Stimulated activated CD4-positive, alpha-beta T cell treated with anti-CD3 and anti-CD28 coated beads, TNF-alpha, amount 100 ng/mL, for 48 hours (primary cell): ENCODE data around the gene ZFPL1.
"Not testable (repeated sequence)": the region's sequence is repeated elsewhere in the genome, so short reads cannot be mapped to it uniquely, and the experiment has no call there.

Experiments
- DNase-seq, 3 donors: peaks; one replicate each; pipeline ENCODE4 v3.0.0-alpha.2; 2020; ENCODE audit warnings: low read depth in 3 of 3

Gene ZFPL1

GRCh38 chr11:65114538-65115171 is 30.6 kb downstream of the ZFPL1 start:
- no peak for DNase-seq

DNA sequence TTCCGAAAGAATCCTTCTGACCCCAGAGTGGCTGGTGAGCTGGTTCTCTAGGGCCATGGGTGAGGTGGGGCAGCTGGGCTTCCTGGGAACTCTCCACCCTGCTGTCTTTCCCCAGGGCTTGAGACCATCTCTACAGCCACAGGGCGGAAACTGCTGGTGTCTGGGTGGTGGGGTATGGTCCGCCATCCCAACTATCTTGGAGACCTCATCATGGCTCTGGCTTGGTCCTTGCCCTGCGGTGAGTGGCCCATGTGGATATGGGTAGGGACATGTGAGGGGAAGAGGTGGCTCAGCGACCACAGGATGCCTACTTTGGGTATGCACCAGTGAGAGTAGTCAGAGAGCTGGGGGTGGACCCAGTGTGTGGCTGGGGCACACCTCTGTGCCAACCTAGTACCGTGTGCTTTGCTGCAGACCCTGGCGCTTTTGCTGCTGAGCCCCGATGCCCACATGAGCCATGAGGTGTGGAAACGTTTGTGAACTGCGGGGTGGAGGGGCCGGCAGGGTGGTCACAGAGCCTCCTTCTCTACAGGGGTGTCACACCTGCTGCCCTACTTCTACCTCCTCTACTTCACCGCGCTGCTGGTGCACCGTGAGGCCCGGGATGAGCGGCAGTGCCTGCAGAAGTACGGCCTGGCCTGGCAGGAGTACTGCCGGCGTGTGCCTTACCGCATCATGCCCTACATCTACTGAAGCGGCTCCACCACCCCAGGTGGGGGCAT is 31.5 kb downstream of the ZFPL1 start:
- DNase-seq = no peak

DNA sequence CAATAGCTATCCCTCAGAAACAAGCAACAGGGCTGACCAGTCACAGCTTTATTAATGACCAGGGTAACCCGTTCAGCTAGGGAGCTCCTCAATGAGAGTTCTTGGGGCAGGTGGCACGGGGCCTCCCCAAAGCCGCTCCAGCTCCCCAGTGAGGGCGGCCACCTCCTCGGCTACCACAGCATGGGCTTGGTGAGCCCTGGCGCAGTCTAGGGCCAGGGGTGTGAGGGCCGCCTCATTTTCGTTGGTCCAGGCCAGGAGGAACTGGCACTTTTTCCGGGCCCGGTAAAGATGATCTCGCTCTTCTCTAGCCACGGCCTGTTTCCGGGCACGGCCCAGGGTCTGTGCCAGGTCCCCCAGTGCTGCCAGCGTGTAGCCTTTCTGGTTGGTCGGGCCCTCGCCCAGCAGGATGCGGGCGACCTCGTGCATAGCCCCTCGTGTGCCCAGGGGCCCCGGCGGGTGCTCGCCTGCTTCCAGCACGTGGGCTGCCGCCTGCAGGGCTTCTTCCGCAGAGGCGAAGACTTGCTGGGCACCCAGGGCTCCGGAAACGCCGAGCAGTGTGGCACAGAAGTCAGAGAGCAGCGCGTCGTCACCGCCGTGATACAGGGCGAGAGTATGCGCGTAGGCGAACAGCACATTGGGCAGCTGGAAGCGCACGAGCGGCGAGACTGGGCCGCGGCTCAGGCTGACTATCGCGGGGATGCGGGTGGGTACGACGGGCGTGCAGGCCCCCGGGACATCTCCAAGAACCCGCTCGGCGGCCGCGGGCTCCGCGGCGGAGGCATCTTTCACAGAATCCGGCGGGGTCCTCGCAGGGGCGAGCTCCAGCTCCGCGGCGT is 32.6 kb downstream of the ZFPL1 start:
- peak in 2 of 3 donors; percentile 55 to 63 for DNase-seq

- peak; percentile 100 for DNase-seq
These were observed 33.4 kb downstream of the ZFPL1 start, which contains the start of gene ZNHIT2 for GRCh38 chr11:65117206-65118096. TSS of gene ZNHIT2 (minus strand) at chr11:65117701. CDS start at chr11:65117653, 48 bp downstream.

- DNase-seq = no peak
These were observed 34.2 kb downstream of the ZFPL1 start for GRCh38 chr11:65118097-65118837.

DNA sequence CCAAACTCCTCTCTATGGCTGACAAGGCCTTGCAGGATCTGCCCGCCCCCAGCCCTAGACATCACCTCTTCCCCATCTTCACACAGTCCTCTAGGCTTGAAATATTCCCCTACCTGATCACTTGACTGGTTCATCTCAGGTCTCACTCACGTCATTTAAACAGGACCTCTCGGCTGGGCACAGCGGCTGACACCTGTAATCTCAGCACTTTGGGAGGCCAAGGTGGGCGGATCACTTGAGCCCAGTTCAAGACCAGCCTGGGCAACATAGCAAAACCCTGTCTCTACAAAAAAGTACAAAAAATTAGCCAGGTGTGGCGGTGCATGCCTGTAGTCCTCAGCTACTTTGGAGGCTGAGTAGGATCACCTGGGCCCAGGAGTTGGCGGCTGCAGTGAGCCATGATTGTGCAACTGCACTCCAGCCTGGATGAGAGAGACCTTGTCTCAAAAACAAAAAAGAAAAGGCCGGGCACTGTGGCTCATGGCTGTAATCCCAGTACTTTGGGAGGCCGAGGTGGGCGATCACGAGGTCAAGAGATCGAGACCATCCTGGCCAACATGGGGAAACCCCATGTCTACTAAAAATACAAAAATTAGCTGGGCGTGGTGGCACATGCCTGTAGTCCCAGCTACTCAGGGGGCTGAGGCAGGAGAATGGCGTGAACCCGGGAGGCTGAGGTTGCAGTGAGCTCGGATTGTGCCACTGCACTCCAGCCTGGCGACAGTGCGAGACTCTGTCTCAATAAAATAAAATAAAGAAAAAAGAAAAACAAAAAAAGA is 35.1 kb downstream of the ZFPL1 start:
- not testable (repeated sequence) for DNase-seq

DNA sequence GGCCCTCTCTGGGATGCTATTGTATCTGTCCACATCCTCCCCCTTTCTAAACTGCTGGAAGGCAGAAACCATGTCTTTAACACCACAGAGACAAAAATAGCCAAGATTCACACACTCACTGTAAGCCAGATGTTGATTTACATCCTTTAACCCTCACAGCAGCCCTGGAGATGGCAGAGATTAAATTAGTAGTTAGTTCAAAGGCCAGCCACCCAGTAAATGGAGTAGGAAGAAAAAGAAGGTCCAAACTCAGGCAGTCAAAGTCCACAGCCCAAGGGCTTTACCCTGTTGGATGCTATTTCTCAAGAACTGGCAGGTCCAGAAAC is 35.6 kb downstream of the ZFPL1 start:
- no peak for DNase-seq

- no peak for DNase-seq
These were observed 36.8 kb downstream of the ZFPL1 start for GRCh38 chr11:65120831-65121230.

DNA sequence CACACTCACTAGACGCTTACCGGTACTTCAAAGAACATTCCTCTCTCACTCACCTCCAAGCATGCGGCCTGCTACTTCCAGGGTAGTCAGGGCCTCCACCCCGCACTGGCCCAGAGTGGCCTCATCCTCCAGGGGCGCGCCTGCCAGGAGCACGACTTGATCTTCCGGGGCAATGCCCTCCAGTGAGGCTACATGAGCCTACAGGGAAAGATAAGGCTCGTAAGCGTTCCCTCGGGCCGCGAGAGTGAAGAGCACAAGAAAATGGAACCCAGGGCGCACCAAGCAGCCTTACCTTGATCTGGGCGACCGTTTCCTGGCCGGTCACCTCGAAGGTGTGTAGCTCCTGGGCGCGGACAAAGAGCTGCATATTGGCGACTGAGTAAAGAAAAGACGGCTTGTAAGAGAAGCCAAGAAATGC is 37.4 kb downstream of the ZFPL1 start:
- DNase-seq = no peak

DNA sequence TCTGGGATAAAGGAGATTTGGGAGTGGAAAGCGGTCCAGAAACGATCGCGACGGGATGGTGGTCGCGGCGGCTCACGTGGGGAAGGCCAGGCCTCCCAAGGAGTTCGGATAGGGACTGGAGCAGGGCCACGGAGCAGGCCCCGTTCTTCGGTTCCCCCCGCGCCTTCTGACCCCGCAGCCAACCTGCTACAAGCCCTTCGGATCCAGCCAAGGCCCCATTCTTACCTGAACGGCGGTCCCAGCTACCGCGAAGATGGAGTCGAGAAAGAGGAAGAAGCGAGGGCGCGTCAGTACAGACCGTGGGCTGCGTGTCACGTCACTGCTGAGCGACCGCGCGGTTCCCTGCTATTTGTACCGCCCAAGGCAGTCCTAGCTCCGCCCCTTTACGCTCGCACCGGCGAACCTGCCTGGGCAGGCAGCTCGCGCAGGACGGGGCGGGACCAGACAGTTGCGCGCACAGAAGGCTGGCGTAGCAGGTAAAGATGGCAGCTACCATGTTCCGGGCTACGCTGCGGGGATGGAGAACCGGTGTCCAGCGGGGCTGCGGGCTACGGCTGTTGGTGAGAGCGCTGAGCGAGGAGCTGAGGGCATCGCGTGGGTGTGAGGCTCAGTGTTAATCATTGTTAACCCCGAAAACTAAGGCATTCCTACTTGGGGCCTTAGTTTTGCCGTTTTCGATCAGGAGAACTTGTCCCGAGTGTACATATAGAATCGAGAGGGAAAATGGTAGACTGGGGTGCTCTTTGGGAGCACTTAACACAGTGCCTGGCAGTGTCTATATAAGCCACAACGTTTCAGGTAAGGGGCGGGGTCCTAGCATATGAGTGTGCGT is 38.1 kb downstream of the ZFPL1 start, which contains the start of the genes FAU and MRPL49:
Gene FAU, minus strand, starts transcription at position 270 of the 832 bp plus-strand sequence. CDS start 321 bp downstream, outside the sequence.
Gene MRPL49, plus strand, starts transcription at position 457 of the 832 bp plus-strand sequence. Its CDS starts 26 bp downstream, at position 483.
- peak; percentile 97 to 99 (median 98) for DNase-seq

DNA sequence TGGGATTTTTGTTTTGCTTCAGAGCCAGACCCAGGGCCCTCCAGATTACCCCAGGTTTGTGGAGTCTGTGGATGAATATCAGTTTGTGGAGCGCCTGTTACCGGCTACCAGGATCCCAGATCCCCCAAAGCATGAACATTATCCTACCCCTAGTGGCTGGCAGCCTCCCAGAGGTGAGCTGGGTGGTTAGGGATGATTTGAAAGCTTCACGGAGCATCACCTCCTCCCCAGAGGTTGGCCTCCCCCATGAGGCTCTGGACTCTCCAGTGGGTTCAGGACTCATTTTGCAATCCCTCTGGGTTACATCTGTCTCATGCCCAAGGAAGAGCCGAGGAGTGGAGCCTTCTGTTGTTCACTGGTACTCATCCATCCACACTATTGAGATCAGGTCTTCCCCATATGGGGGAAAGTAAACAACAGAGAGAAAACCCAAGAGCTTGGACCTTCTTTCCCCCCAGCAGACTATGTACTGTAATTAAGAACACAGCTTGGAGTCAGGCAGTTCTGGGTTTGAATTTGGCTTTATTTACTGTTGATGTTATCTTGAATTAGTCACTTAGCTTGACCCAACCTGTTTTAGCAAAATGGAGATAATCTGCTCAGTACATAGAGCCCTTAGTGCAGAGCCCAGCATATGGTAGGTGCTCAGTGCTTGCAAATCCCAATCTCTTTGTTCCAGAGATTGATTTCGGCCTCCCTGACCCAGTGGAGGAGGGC is 40.6 kb downstream of the ZFPL1 start:
- DNase-seq = no peak

DNA sequence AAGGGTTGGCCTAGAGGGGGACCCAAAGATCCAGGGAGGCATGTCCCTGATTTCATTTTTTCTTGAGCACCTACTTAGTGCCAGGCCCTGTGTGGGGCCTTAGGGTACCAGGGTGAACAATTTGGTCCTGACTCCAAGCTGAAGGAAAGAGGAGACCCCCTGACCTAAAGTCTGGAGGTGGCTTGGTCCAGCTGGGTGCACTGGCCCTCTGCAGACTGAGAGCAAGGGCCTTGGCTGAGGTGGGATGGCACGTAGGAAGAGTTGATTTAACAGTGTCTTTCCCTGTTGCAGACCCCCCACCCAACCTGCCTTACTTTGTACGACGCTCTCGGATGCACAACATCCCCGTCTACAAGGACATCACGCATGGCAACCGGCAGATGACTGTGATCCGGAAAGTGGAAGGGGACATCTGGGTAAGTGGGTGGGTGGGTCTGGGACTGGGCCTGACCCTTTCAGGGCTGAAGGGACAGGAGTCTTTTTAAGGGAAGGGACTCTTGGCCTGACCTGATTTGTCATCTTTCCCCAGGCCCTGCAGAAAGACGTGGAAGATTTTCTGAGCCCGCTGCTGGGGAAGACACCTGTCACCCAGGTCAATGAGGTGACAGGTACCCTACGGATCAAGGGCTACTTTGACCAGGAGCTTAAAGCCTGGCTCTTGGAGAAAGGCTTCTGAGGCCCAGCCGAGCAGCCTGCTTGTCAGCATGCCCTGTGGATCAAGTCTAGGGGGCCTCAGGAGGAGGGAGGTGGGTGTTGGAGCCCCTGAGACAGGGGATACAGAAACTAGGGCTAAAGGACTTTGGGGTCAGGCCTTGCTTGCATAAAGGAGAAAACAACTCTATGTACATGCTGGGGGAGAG is 41.4 kb downstream of the ZFPL1 start:
- no peak for DNase-seq

DNA sequence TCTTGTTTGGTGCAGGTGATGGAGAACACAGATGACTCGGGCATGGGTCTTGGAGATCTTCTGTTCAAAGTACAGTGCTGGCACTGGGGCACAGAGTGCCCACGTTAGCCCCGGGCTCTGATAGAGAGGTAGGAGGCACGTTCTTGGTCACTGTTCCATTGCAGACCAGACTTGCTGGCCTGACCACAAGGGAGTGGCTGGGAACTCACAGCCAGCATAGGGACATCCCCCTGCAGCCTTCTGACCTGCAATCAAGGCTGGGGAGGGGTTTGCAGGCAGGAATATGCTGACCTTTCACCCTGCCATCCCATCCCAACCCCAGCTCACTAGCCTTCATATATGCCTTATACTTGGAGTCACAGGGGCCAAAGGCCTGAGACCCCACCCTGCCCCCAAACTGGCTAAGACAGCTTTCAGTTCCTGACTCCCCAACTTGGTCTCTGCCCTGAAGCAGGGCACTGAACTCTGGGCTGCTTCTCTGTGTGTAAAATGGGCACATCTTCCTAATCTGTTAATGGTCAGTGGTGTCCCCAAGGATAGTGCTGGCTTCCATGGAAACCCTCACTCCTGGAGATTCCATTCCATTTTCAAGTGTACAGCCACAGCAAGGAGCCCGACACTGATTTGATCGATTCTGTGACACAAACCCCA is 42.7 kb downstream of the ZFPL1 start:
- DNase-seq = no peak

DNA sequence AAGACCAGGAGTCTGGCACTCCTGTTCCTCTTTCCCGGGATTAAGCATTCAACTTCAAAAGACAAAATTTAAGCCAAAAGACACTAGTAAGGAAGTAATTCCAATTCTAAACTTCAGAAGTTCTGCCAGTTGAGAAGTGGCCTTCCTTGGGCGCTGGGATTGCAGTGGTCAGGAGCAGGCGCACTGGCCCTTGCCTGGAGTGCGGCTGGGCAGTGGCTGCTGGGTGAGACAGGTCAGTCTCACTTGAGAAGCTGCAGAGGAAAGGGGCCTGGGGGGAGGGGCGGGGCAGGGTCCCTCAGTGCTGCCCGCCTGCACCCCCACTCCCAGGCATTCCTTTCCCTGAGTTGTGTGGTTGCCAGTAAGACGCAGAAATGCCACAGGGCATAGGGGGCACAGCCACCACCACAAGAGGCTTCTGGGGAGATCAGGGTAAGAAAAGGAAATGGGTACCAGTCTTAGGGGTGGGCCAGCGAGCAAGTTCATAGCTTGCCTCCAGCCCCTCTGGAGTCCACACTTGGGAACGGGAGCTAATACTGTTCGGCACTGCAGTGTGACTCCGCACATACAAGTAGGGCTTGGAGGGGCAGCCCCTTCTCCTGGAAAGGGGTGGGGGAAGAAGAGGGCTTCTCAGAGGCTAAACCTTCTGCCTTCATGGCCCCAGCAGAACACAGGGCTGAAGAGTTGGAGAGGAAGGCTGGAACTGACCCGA is 43.6 kb downstream of the ZFPL1 start:
- DNase-seq = no peak

DNA sequence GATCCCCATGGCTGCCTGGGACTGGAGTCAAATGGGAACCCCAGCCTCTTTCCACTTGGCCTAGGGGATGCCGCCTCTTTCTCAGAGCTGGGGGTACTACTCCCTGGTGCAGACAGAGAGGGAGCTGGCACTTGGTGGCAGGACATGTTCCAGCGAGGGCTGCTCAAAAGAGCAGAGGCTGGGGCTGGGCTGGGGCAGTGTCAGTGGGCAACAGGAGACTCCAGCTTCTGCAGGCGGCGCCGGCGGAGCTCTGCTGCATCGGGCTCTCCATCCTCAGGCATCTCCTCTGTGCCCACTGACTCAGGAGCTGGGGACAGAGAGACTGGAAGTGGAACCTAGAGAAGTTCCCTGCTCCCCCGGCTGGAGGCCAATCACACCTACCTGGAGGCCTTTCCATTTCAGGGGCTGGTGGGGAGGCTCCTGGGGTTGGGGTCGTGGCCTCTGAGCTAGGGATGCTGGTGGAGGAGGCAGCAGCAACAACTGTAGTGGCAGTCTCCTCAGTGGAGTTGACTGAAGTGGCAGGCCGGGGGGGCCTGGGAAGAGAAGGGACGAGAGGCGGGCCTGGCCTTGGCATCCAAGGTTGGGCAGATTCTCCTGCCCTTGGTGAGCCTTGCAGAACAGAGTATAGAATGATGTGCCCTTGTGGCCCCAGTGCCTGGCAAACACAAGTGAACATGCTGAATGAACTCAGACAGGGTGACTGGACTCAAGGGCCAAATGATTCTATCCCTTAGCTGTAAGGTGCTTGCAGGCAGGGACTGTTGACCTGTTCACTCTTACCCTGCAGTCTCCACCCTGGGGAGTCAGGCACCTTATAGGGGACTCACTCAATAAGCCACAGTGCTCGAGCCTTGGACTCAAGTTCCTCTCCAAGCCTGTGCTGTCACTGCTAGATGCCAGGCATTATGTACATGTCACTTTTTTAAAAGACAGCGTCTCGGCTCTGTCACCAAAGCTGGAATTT is 44.4 kb downstream of the ZFPL1 start:
- no peak for DNase-seq
